SW480 (cell line): ENCODE measurements around the gene PHLPP1.
"Not testable (repeated sequence)": the region's sequence is repeated elsewhere in the genome, so short reads cannot be mapped to it uniquely, and the experiment has no call there.

Experiments used
- DNase-seq: peaks from one replicate; pipeline ENCODE4 v3.0.0-alpha.2; 2016; ENCODE audit warnings: low spot score

Gene PHLPP1

GRCh38 chr18:62715436-62715758, at the start of gene PHLPP1:
PHLPP1 (plus strand) TSS chr18:62715541; CDS start chr18:62715684, 143 bp downstream.
- no peak for DNase-seq

- DNase-seq, result no peak
Measured at GRCh38 chr18:62669225-62669624, 46.1 kb upstream of the PHLPP1 start.

- no peak for DNase-seq
Measured at GRCh38 chr18:62670573-62670972, 44.8 kb upstream of the PHLPP1 start.

GRCh38 chr18:62672600-62672999, 42.7 kb upstream of the PHLPP1 start:
- DNase-seq, result no peak

GRCh38 chr18:62678847-62679485, 36.4 kb upstream of the PHLPP1 start:
- no peak for DNase-seq

- DNase-seq, result no peak
Measured at GRCh38 chr18:62682371-62682770, 33.0 kb upstream of the PHLPP1 start.

- no peak for DNase-seq
Measured at GRCh38 chr18:62683935-62684334, 31.4 kb upstream of the PHLPP1 start.

- DNase-seq, result no peak
Measured at GRCh38 chr18:62688743-62689317, 26.5 kb upstream of the PHLPP1 start.

GRCh38 chr18:62690236-62690815, 25.0 kb upstream of the PHLPP1 start:
- no peak for DNase-seq

GRCh38 chr18:62693659-62694058, 21.7 kb upstream of the PHLPP1 start:
- no peak for DNase-seq

GRCh38 chr18:62697636-62698035, 17.7 kb upstream of the PHLPP1 start:
- no peak for DNase-seq

GRCh38 chr18:62702259-62702658, 13.1 kb upstream of the PHLPP1 start:
- no peak for DNase-seq

- not testable (repeated sequence) for DNase-seq
Measured at GRCh38 chr18:62706879-62707278, 8.5 kb upstream of the PHLPP1 start.

- DNase-seq, result not testable (repeated sequence)
Measured at GRCh38 chr18:62709908-62710307, 5.4 kb upstream of the PHLPP1 start.

GRCh38 chr18:62710417-62710816, 4.9 kb upstream of the PHLPP1 start:
- DNase-seq, result peak; percentile 9

- no peak for DNase-seq
Measured at GRCh38 chr18:62711781-62712180, 3.6 kb upstream of the PHLPP1 start.

GRCh38 chr18:62713651-62714247, 1.6 kb upstream of the PHLPP1 start:
- no peak for DNase-seq

- DNase-seq, result peak; percentile 98
Measured at GRCh38 chr18:62714671-62715435, 488 bp upstream of the PHLPP1 start.

GRCh38 chr18:62715759-62716615, 646 bp downstream of the PHLPP1 start:
- DNase-seq, result peak; percentile 49

- DNase-seq, result no peak
Measured at GRCh38 chr18:62716619-62717168, 1.4 kb downstream of the PHLPP1 start.

GRCh38 chr18:62717169-62717924, 2.0 kb downstream of the PHLPP1 start:
- DNase-seq, result peak; percentile 39
